Activated naive CD8-positive, alpha-beta T cell (primary cell): ENCODE results near the gene B4GALT3.
A peak's percentile ranks its signal among the peaks of the same experiment; 100 is the strongest.

Experiments used
- H3K27ac Mint-ChIP-seq: one replicate; pipeline ENCODE4 v1.8.0; 2021; ENCODE audit warnings: mixed read lengths
- H3K27me3 Mint-ChIP-seq: one replicate; pipeline ENCODE4 v1.8.0; 2021; ENCODE audit warnings: mixed read lengths
- H3K36me3 Mint-ChIP-seq: one replicate; pipeline ENCODE4 v1.8.0; 2021; ENCODE audit warnings: mixed read lengths
- H3K4me1 Mint-ChIP-seq: one replicate; pipeline ENCODE4 v1.8.0; 2021; ENCODE audit warnings: low read depth, mixed read lengths
- H3K4me3 Mint-ChIP-seq: one replicate; pipeline ENCODE4 v1.8.0; 2021; ENCODE audit warnings: mild to moderate bottlenecking, mixed read lengths
- H3K9me3 Mint-ChIP-seq: one replicate; pipeline ENCODE4 v1.8.0; 2021; ENCODE audit warnings: low read depth, mixed read lengths

Gene B4GALT3

DNA sequence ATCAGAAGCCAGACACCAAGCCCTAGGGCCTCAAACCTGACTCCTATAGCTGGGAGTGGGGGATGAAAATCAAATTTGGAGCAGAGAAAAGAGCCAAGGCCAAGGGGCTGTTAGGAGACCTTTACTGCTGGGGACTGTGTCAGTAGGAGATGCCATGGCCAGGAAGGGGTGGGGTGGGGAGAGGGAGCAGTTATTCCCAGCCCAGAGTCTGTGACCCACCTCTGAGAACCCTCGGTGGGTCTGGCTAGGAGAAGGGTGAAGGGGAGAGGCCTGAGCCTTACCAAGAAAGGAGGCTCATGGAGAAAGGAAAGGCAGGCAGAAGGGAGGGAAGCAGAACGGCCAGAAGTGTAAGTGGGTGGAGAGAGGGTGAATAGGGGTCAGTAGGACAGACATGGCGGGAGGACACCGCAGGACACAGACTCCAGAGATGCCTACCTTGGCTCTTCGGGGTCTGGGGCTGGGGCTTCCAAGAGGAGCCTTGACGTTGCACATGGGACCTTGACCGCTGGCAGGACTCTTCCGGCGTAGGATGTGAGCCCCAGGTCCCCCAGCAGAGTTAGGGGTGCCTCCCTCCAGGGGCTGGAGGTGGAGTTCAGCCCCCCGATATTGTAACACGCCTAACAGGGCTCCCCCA lies 20.4 kb upstream of the B4GALT3 start:
- Mint-ChIP-seq H3K9me3 (no peaks in the 10 kb centered on the region), H3K27ac (no peak overlapping the region)

DNA sequence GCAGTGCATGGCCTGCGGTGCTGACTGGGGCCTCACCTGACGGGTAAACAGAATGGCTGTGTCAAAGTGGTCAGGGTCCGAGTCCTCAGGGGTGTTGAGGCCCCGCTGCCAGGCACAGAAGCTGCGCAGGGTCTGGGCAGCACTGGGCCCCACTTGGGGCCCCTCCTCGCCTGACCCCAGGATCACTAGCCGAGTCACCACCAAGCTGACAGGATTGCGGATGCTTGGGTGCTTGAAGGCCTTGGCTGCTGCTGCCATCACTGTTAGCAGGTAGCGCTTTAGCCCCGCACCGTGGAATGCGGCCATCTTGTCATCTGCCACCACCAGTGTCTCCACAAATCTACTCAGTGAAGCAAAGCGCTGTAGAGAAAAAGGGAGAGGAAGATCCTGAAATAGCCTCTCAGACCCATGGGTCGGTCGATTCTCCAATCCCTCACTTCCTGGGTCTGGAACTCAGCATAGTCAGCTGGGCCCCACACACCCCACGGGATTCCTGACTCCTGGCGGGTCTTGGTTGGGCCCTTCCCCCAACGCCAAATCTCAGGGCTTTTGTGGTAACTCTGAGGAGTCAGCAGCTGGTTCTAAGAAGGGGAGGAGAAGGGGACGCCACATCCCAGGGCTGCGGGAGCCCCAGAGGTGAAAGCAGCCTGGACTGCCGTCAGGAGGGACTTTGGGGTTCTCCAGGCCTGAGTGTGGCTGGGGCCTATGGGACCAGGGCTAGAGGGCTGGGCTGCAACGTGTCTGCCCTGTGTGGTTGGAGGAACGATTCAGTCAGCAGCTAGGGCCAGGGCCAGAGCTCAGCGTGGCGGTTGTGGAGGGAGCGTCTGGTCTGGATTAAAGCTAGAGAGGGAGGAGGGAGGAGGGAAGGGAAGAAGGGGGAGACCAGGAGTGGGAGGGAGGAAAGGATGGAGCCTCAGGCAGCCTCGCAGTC lies 19.5 kb upstream of the B4GALT3 start:
- H3K27ac Mint-ChIP-seq, result no peak overlapping the region
- H3K4me1 Mint-ChIP-seq, result peaks cover 53% of the 10 kb centered on the region
- H3K36me3 Mint-ChIP-seq, result no peaks in the 10 kb centered on the region
- no peaks in the 10 kb centered on the region for H3K9me3 Mint-ChIP-seq
- H3K4me3 Mint-ChIP-seq, result no peak overlapping the region
- H3K27me3 Mint-ChIP-seq, result no peaks in the 10 kb centered on the region

More for the DNA sequence above, 20.4 kb upstream of the B4GALT3 start:
- Mint-ChIP-seq H3K4me1 (peaks cover 55% of the 10 kb centered on the region), H3K36me3 (no peaks in the 10 kb centered on the region), H3K27me3 (no peaks in the 10 kb centered on the region), H3K4me3 (no peak overlapping the region)

DNA sequence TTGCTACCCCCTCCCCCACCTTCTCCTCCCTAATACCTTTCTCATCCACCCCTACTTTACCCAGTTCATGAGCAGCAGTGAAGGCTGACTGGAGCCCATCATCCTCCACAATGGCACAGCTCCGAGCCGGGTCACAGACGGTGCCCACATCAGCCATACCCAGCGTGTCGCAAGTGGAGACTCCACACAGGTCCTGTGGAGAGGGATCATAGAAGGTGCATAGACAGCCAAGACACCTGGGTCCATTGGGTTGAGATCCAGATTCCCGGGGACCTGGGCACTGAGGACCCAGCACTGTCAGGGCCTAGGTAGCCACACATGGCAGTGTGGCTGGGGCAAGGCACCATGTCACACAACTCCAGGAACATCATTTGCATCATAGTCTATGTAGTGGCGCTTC lies 18.8 kb upstream of the B4GALT3 start:
- Mint-ChIP-seq H3K4me1 (peaks cover 46% of the 10 kb centered on the region), H3K4me3 (no peak overlapping the region), H3K27ac (peak overlapping the region; percentile 68), H3K27me3 (no peaks in the 10 kb centered on the region), H3K9me3 (no peaks in the 10 kb centered on the region), H3K36me3 (no peaks in the 10 kb centered on the region)

DNA sequence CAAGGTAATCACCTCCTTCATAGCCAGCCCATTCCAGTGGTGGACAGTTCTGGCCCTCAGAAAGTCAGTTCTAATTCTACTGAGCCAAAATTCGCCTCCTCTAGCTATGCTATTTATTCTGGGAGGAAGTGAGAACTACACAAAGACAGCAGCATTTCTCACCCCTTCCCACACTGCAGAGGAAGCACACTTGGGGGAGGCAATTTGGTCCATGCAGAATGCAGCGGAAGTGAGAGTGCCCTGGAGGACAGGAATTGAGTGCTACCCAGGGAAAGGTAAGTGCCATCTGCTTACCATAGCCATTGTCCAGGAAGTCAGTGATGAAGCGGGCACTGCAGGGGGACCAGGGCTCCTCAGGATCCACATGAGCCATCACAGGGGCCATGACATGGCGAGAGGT lies 17.9 kb upstream of the B4GALT3 start:
- no peaks in the 10 kb centered on the region for H3K27me3 Mint-ChIP-seq
- H3K4me3 Mint-ChIP-seq, result no peak overlapping the region
- peaks cover 39% of the 10 kb centered on the region for H3K4me1 Mint-ChIP-seq
- H3K9me3 Mint-ChIP-seq, result no peaks in the 10 kb centered on the region
- H3K27ac Mint-ChIP-seq, result peak overlapping the region; percentile 66
- H3K36me3 Mint-ChIP-seq, result no peaks in the 10 kb centered on the region

DNA sequence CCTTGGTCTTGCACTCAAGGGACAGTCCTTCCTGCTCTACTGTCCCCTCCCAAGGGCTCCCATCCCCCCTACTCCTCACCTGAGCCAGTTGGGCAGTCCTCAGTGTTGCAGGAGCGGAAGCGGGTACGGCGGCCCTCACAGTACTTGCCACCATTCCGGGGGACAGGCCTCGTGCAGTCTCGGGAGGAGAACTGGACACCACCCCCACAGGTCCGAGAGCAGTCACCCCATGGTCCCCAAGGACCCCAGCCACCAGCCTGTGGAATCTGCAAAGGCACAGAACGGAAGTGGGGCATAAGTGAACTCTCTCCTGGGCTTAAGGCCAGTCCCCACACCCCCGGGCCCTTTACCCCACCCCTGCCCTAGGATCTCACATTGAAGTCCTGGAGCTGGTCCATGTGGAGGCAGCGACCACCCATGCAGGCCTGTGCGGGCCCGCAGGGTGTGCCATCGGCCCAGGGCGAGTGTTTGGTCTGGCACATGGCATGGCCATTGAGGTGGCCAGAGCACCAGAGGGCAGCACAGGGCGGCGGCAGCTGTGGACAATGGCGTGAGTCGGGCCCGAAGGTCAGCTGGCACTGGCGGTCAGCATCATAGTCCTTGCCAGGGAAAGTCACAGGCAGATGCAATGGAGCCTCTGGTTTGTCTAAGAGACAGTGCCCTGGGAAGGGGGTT lies 16.4 kb upstream of the B4GALT3 start:
- H3K9me3 Mint-ChIP-seq, result no peaks in the 10 kb centered on the region
- H3K27ac Mint-ChIP-seq, result no peak overlapping the region
- no peak overlapping the region for H3K4me3 Mint-ChIP-seq
- peaks cover 33% of the 10 kb centered on the region for H3K4me1 Mint-ChIP-seq
- no peaks in the 10 kb centered on the region for H3K27me3 Mint-ChIP-seq
- H3K36me3 Mint-ChIP-seq, result no peaks in the 10 kb centered on the region

DNA sequence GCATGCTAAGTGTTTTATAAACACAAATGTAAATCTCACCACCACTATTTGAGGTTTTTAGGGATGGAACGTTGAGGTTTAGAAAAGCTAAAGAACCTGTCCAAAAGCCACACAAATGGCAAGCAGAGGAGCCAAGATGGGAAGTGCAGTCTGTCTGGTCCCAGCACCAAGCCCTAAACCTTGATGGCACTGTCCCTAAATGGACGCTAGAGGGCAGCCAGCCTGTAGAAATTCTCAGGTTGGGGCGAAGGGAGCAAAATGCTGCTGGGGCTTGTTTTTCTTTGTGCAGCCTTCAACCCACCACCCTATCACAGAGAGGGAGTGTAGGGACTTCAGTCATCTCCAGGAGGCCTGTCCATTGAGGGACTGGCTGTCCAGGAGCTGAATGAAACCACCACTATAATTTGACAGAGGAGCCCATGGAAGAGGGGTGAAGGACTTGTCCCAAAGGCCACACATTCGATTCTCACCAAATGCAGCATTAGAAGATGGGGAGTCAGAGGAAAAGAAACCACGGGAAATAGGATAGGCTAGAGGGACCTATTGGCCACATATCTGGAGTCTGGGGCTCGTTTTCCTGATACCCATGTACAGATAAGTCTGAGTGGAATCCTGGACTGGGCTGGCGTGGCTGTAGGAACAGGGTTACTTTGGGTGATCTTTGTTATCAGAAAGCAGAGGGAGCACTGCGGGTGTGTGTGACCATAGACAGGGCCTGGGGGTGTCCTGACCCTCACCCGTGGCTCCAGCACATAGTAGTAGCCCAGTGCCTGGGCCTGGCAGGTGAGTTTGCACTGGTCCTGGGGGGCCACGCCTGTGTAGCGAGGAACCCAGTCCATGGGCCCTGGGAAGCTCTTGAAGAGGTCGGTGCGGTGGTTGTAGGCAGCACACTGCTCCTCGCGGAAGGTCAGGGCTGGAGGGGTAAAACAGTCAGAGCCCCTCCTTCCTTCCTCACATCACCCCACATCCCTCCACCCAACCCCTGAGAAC lies 15.5 kb upstream of the B4GALT3 start:
- Mint-ChIP-seq H3K27ac (peak overlapping the region; percentile 87), H3K27me3 (no peaks in the 10 kb centered on the region), H3K4me1 (peaks cover 38% of the 10 kb centered on the region), H3K4me3 (no peak overlapping the region), H3K9me3 (no peaks in the 10 kb centered on the region), H3K36me3 (no peaks in the 10 kb centered on the region)

DNA sequence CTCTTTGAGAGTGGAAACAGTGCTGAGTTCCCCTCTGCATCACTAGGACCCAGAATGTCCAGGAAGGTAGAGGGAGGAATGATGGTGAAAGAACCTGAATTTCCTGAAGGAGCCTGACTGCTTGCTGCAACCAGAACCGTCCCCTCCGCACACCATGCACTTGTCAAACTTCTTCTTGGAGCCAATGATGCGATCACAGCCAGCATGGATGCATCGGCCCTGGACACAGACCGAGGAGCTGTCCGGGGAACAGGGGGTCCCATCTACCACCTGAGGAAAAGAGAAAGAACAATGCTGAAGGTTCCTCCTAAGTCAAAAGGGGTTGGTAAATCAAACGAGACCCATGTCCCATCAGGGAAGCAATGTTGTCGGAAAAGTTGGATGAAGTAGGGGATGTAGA lies 14.7 kb upstream of the B4GALT3 start:
- Mint-ChIP-seq H3K9me3 (no peaks in the 10 kb centered on the region), H3K27ac (no peak overlapping the region), H3K27me3 (no peaks in the 10 kb centered on the region), H3K4me3 (no peak overlapping the region), H3K4me1 (peaks cover 44% of the 10 kb centered on the region), H3K36me3 (no peaks in the 10 kb centered on the region)

DNA sequence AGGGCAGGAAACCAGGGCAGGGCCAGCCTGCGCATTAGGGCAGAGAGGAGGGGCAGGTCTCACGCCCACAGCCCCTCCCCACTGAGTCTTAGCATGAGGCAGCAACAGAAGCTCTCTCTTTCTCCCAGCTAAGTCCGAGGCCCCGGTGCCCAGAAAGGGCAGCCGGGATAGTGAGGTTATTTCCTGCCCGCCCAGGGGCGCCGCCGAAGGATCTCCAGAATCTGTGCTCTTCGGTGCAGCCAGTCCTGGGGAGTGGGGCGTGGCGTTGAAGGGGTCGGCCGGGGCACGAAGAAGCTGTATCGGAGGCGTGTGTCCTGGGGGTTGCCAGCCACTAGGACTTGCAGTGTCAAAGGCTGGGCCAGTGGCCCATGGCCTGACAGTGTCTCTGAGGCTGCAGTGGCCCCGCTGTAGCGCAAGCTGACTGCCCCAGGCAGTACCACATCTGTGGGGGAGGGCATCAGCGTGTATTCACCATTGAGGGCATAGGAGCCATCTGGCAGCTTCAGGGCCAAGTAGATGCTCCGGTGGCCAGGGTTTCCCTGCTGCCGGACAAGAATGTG lies 13.7 kb upstream of the B4GALT3 start:
- Mint-ChIP-seq H3K36me3 (no peaks in the 10 kb centered on the region), H3K27me3 (no peaks in the 10 kb centered on the region), H3K9me3 (no peaks in the 10 kb centered on the region), H3K4me3 (no peak overlapping the region), H3K27ac (no peak overlapping the region), H3K4me1 (peaks cover 53% of the 10 kb centered on the region)

DNA sequence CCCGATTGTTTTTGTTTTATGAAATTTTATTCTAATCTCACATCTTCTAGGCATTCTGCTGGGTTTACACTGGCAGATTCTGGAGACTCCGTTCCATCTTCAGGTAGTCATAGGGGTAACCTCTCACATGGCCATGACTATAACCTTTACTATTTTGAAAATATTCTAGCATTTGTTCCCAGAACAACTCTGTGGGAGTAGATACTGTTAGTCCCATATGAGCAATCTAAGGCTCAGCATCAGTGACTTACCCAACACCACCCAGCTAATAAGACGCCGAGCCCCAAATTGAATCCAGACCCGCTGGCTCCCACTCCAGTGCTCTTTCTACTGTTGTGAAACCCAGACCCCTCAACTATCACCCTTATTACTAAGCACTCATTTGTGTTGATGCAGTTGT lies 11.7 kb upstream of the B4GALT3 start:
- H3K9me3 Mint-ChIP-seq, result no peaks in the 10 kb centered on the region
- peak overlapping the region; percentile 46 for H3K27ac Mint-ChIP-seq
- no peaks in the 10 kb centered on the region for H3K36me3 Mint-ChIP-seq
- H3K27me3 Mint-ChIP-seq, result no peaks in the 10 kb centered on the region
- H3K4me3 Mint-ChIP-seq, result no peak overlapping the region
- peaks cover 57% of the 10 kb centered on the region for H3K4me1 Mint-ChIP-seq

DNA sequence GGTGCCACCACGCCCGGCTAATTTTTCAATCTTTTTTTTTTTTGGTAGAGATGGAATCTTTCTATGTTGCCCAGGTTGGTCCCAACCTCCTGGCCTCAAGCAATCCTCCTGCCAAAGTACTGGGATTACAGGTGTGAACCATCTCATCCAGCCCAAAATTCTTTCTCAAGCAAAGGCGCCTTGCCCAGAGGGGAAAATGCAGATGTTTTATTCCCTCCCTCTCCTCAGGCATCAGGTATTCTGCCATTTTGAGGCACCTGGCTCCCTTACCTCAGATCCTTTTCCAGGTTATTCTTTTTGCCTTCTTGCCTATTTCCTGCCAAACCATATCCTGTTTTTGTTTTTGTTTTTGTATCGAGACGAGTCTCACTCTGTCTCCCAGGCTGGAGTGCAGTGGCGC lies 11.1 kb upstream of the B4GALT3 start:
- H3K4me1 Mint-ChIP-seq, result peaks cover 63% of the 10 kb centered on the region
- no peaks in the 10 kb centered on the region for H3K27me3 Mint-ChIP-seq
- H3K36me3 Mint-ChIP-seq, result no peaks in the 10 kb centered on the region
- H3K9me3 Mint-ChIP-seq, result no peaks in the 10 kb centered on the region
- no peak overlapping the region for H3K4me3 Mint-ChIP-seq
- H3K27ac Mint-ChIP-seq, result peak overlapping the region; percentile 72

DNA sequence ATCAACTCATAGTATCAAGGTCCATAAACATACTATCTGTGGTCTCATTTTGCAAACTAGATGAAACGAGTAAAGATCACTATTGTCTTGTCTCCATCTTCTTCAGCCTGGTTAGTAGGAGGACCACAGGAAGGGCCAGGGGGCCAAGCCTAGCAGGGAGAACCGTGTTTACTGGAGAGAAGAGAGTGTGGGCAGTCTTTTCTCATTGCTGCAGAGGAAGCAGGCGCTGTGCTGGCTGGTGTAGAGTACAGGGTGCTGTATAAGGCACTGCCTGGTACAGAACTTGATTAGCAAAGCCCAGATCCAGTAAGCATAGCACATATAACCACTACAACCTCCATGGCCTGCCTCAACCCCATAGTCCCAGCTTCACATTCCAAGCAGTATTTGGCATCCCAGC lies 10.0 kb upstream of the B4GALT3 start:
- Mint-ChIP-seq H3K36me3 (no peaks in the 10 kb centered on the region), H3K4me3 (peak overlapping the region; percentile 4)

DNA sequence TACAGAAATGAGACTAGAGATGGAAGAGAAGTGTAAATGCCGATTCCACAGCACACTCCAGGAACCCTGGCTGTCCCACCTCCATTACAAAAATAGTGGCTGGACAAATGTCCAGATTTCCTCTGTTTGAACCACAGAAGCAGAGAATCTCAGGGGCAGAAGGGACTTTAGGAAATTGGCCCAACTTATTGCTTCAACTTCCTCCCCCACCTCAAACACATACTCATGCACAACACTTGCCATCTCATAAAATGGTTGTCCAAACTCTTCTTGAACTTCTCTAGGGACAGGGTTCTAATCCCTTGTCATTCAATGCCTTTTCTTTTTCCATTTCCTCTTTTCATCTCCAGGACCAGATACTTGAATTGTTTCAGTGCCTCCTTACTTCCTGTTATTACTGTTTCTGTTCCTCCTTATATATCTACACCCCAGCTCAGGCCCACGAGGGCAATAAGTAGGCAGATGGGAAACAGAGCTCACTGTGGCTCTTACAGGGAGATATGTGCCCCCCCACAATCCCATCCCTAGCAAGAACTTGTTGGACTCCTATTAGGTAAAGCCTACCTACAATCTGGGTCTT lies 8.5 kb upstream of the B4GALT3 start:
- Mint-ChIP-seq H3K36me3 (no peaks in the 10 kb centered on the region), H3K4me3 (peak overlapping the region; percentile 77), H3K9me3 (no peaks in the 10 kb centered on the region), H3K4me1 (peaks cover 76% of the 10 kb centered on the region), H3K27me3 (no peaks in the 10 kb centered on the region), H3K27ac (peak overlapping the region; percentile 95)

More for the DNA sequence above, 10.0 kb upstream of the B4GALT3 start:
- Mint-ChIP-seq H3K27me3 (no peaks in the 10 kb centered on the region), H3K9me3 (no peaks in the 10 kb centered on the region), H3K27ac (peak overlapping the region; percentile 95), H3K4me1 (peaks cover 64% of the 10 kb centered on the region)

DNA sequence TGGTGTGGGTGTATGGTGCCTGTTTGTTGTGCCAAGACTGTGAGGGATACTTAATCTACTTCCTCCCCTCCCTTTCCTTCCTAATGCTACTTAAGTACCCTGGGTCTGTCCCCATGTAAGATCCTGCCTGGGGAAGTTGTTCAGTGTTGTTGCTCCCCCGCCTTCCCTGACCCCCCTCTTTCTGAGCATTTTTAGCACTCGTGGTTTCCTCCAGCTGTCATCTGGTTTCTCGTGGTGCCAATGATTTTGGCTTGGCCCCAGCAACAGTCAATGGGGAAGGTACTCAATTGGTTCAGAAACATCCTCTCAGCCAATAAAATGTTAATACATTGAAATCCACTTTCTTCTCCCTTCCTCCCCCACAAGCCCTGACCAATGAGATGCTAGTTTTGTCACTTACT lies 8.0 kb upstream of the B4GALT3 start:
- H3K4me1 Mint-ChIP-seq, result peaks cover 79% of the 10 kb centered on the region
- H3K27ac Mint-ChIP-seq, result peak overlapping the region; percentile 95
- H3K27me3 Mint-ChIP-seq, result no peaks in the 10 kb centered on the region

DNA sequence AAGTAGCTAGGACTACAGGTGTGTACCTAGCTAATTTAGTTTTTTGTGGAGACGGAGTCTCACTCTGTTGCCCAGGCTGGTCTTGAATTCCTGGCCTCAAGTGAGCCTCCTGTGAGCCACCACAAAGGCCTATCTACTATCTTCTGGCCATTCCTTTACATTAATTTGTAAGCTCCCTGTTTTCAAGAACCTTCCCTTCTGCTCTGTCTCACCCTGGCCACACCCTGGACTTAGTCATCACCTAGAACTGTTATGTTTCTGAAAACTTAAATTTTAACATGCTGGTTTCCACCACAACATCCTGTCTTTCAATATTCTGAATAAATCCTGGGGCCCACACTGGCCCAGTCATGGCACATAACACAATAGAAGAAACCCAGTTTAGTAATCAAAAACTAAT lies 4.9 kb upstream of the B4GALT3 start:
- H3K4me1 Mint-ChIP-seq, result peaks cover 80% of the 10 kb centered on the region
- H3K27ac Mint-ChIP-seq, result peak overlapping the region; percentile 89
- H3K4me3 Mint-ChIP-seq, result peak overlapping the region; percentile 56
- H3K27me3 Mint-ChIP-seq, result no peaks in the 10 kb centered on the region
- no peaks in the 10 kb centered on the region for H3K36me3 Mint-ChIP-seq
- no peaks in the 10 kb centered on the region for H3K9me3 Mint-ChIP-seq

More for the DNA sequence above, 8.0 kb upstream of the B4GALT3 start:
- Mint-ChIP-seq H3K4me3 (peak overlapping the region; percentile 77), H3K9me3 (no peaks in the 10 kb centered on the region), H3K36me3 (no peaks in the 10 kb centered on the region)
